GM23338 (cell line): ENCODE measurements around the gene GSTM2.
"Not testable (repeated sequence)": the region's sequence is repeated elsewhere in the genome, so short reads cannot be mapped to it uniquely, and the experiment has no call there.

ENCODE experiments used
- EZH2 ChIP-seq: fragments of 200-600 bp; sonication (generic); IDR thresholded peaks from one replicate; pipeline ENCODE4 v1.8.0; 2017; ENCODE audit warnings: antibody characterized with exemption, mild to moderate bottlenecking, low read depth; ENCODE audit not compliant: unreplicated experiment
- EZH2phosphoT487 ChIP-seq: fragments of 200-600 bp; sonication (generic); IDR thresholded peaks from one replicate; pipeline ENCODE4 v1.8.1; 2018; ENCODE audit warnings: antibody characterized with exemption; ENCODE audit not compliant: unreplicated experiment
- NANOG ChIP-seq: IDR thresholded peaks from 2 replicates; pipeline ENCODE4 v1.6.1; 2016; ENCODE audit warnings: antibody characterized with exemption, borderline replicate concordance
- POLR2AphosphoS5 ChIP-seq: IDR thresholded peaks from 2 replicates; pipeline ENCODE4 v1.6.1; 2016; ENCODE audit warnings: antibody characterized with exemption, low read depth
- TF ChIP-seq, protein P1 (sequence below), 2 experiments: fragments of 200-600 bp in 1 of 2; sonication (generic) in 1 of 2; conservative IDR thresholded peaks; 2 replicates each; pipeline versions ENCODE4 v1.5.1 to v1.6.1; 2016 to 2017; ENCODE audit warnings: antibody characterized with exemption in 2 of 2, low read depth in 2 of 2, mild to moderate bottlenecking in 2 of 2, moderate library complexity in 1 of 2
- TF ChIP-seq, protein P2 (sequence below): IDR thresholded peaks from one replicate; pipeline ENCODE4 v1.6.1; 2018; ENCODE audit warnings: antibody characterized with exemption; ENCODE audit not compliant: unreplicated experiment

DNA sequence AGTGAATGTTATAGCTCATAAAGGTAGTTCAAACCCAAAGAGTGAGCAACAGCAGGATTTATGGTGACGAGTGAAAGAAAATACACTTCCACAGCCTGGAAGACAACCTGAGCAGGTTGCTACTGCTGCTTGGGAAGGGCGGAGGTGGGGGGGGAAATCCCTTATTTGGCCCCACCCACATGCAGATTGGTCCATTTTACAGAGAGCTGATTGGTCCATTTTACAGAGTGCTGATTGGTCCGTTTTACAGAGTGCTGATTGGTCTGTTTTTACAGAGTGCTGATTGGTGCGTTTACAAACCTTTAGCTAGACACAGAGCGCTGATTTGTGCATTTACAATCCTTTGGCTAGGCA lies 2.1 kb downstream of the GSTM2 start:
- TF ChIP-seq, protein P1, sequence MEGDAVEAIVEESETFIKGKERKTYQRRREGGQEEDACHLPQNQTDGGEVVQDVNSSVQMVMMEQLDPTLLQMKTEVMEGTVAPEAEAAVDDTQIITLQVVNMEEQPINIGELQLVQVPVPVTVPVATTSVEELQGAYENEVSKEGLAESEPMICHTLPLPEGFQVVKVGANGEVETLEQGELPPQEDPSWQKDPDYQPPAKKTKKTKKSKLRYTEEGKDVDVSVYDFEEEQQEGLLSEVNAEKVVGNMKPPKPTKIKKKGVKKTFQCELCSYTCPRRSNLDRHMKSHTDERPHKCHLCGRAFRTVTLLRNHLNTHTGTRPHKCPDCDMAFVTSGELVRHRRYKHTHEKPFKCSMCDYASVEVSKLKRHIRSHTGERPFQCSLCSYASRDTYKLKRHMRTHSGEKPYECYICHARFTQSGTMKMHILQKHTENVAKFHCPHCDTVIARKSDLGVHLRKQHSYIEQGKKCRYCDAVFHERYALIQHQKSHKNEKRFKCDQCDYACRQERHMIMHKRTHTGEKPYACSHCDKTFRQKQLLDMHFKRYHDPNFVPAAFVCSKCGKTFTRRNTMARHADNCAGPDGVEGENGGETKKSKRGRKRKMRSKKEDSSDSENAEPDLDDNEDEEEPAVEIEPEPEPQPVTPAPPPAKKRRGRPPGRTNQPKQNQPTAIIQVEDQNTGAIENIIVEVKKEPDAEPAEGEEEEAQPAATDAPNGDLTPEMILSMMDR (conservative IDR thresholded peaks at IDR 0.05; ENCODE audit: low read depth in 2 of 2): not testable (repeated sequence)
- TF ChIP-seq EZH2, POLR2AphosphoS5, NANOG, EZH2phosphoT487: not testable (repeated sequence)
- TF ChIP-seq, protein P2, sequence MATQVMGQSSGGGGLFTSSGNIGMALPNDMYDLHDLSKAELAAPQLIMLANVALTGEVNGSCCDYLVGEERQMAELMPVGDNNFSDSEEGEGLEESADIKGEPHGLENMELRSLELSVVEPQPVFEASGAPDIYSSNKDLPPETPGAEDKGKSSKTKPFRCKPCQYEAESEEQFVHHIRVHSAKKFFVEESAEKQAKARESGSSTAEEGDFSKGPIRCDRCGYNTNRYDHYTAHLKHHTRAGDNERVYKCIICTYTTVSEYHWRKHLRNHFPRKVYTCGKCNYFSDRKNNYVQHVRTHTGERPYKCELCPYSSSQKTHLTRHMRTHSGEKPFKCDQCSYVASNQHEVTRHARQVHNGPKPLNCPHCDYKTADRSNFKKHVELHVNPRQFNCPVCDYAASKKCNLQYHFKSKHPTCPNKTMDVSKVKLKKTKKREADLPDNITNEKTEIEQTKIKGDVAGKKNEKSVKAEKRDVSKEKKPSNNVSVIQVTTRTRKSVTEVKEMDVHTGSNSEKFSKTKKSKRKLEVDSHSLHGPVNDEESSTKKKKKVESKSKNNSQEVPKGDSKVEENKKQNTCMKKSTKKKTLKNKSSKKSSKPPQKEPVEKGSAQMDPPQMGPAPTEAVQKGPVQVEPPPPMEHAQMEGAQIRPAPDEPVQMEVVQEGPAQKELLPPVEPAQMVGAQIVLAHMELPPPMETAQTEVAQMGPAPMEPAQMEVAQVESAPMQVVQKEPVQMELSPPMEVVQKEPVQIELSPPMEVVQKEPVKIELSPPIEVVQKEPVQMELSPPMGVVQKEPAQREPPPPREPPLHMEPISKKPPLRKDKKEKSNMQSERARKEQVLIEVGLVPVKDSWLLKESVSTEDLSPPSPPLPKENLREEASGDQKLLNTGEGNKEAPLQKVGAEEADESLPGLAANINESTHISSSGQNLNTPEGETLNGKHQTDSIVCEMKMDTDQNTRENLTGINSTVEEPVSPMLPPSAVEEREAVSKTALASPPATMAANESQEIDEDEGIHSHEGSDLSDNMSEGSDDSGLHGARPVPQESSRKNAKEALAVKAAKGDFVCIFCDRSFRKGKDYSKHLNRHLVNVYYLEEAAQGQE: not testable (repeated sequence)
